H1 (cell line): Measurements from ENCODE around the gene ADGRF1. TPM values are rescaled to one million over a fixed set of nuclear protein-coding genes. Genes with fewer than 3 reads are reported as not detected.

Source experiments
- CTCF ChIA-PET: fragments of 300-600 bp; sonication (Branson Sonifier 250); formaldehyde crosslinking; loops from one replicate; lab custom pipeline; 2021; ENCODE audit not compliant: partially characterized antibody; lab: Charles Lee
- POLR2A ChIA-PET: fragments of 300-600 bp; sonication (Branson Sonifier 250); formaldehyde crosslinking; loops from one replicate; lab custom pipeline; 2021; ENCODE audit warnings: inconsistent platforms; ENCODE audit not compliant: partially characterized antibody; lab: Charles Lee
- DNase-seq, 2 experiments: peaks; one replicate each; pipeline versions ENCODE4 v3.0.0 to v3.0.0-alpha.2; 2010 to 2022; ENCODE audit warnings: low spot score in 2 of 2, low read depth in 1 of 2, mixed read lengths in 1 of 2
- FAIRE-seq: peaks from 2 replicates; lab custom pipeline; 2011; peaks lifted over from hg19 to GRCh38; lab: Jason Lieb, UNC
- H2AFZ ChIP-seq: 2 replicates; pipeline ENCODE4 v1.8.1; 2012; ENCODE audit warnings: low read length, inconsistent platforms
- H2AK5ac ChIP-seq: 2 replicates; pipeline ENCODE4 v1.6.1; 2013; ENCODE audit warnings: low read depth, low read length
- H2BK120ac ChIP-seq: replicated peaks from 2 replicates; pipeline ENCODE3; 2013; ENCODE audit warnings: low read depth, low read length, inconsistent platforms
- H2BK12ac ChIP-seq: 2 replicates; pipeline ENCODE4 v1.6.1; 2013; ENCODE audit warnings: low read depth, low read length
- H2BK15ac ChIP-seq: 2 replicates; pipeline ENCODE4 v1.6.1; 2013; ENCODE audit warnings: low read length
- H2BK20ac ChIP-seq: 2 replicates; pipeline ENCODE4 v1.6.1; 2013; ENCODE audit warnings: low read length
- H2BK5ac ChIP-seq: 2 replicates; pipeline ENCODE4 v1.6.1; 2013; ENCODE audit warnings: low read depth, low read length
- H3K14ac ChIP-seq: 2 replicates; pipeline ENCODE4 v1.6.1; 2013; ENCODE audit warnings: inconsistent platforms; ENCODE audit not compliant: insufficient read length
- H3K18ac ChIP-seq: 2 replicates; pipeline ENCODE4 v1.6.1; 2013; ENCODE audit warnings: low read length; ENCODE audit errors: extremely low read depth
- H3K23ac ChIP-seq: 2 replicates; pipeline ENCODE4 v1.6.1; 2013; ENCODE audit warnings: inconsistent platforms; ENCODE audit not compliant: insufficient read length
- H3K23me2 ChIP-seq: 2 replicates; pipeline ENCODE4 v1.6.1; 2013; ENCODE audit warnings: low read depth, low read length
- H3K27ac ChIP-seq: 2 replicates; pipeline ENCODE4 v1.6.1; 2011; ENCODE audit warnings: low read depth, low read length, inconsistent platforms
- H3K27me3 ChIP-seq, 4 experiments: replicated peaks in 1 of 4; 1 replicate in 1 of 4; 2 replicates in 3 of 4; pipeline versions ENCODE4 v1.6.1 to v1.8.1; 2011 to 2013; ENCODE audit warnings: low read length in 3 of 4, mild to moderate bottlenecking in 3 of 4, inconsistent platforms in 2 of 4, mixed read lengths in 2 of 4, moderate library complexity in 1 of 4; ENCODE audit not compliant: control insufficient read depth in 3 of 4, insufficient read depth in 3 of 4; ENCODE audit errors: extremely low read depth in 1 of 4
- H3K36me3 ChIP-seq, 4 experiments: 2 replicates each; pipeline versions ENCODE4 v1.6.1 to v1.8.1; 2011 to 2013; ENCODE audit warnings: mild to moderate bottlenecking in 4 of 4, low read length in 3 of 4, moderate library complexity in 2 of 4, control low read depth in 1 of 4, inconsistent platforms in 1 of 4; ENCODE audit not compliant: insufficient read depth in 4 of 4, control insufficient read depth in 2 of 4
- H3K4ac ChIP-seq: replicated peaks from 2 replicates; pipeline ENCODE3; 2013; ENCODE audit warnings: low read length, low read depth, mixed read lengths, inconsistent platforms; ENCODE audit not compliant: insufficient read length
- H3K4me1 ChIP-seq, 4 experiments: replicated peaks in 1 of 4; 1 replicate in 1 of 4; 2 replicates in 3 of 4; pipeline versions ENCODE4 v1.6.1 to v1.8.1; 2011 to 2013; ENCODE audit warnings: low read length in 3 of 4, inconsistent platforms in 2 of 4, mixed read lengths in 1 of 4; ENCODE audit not compliant: insufficient read depth in 4 of 4, control insufficient read depth in 3 of 4
- H3K4me2 ChIP-seq, 2 experiments: 2 replicates each; pipeline versions ENCODE4 v1.6.1 to v1.8.1; 2011 to 2013; ENCODE audit warnings: low read depth in 2 of 2, low read length in 2 of 2, control low read depth in 1 of 2, inconsistent platforms in 1 of 2, mild to moderate bottlenecking in 1 of 2; ENCODE audit not compliant: insufficient read depth in 1 of 2
- H3K4me3 ChIP-seq, 4 experiments: fragments of 200-600, 300-600 bp in 1 of 4; sonication (generic), shearing (Covaris generic), sonication (Bioruptor Twin) in 1 of 4; 2 replicates each; pipeline versions ENCODE4 v1.5.1 to v1.8.1; 2011 to 2016; ENCODE audit warnings: low read length in 4 of 4, low read depth in 3 of 4, control low read depth in 2 of 4, inconsistent platforms in 2 of 4, mild to moderate bottlenecking in 2 of 4, mixed read lengths in 1 of 4, moderate library complexity in 1 of 4; ENCODE audit not compliant: insufficient read depth in 2 of 4; ENCODE audit errors: extremely low read depth in 1 of 4
- H3K56ac ChIP-seq: replicated peaks from 2 replicates; pipeline ENCODE3; 2013; ENCODE audit warnings: low read depth, mild to moderate bottlenecking, mixed read lengths, low read length, inconsistent platforms; ENCODE audit not compliant: insufficient read length
- H3K79me1 ChIP-seq: 2 replicates; pipeline ENCODE4 v1.6.1; 2013; ENCODE audit warnings: low read depth, low read length, control low read depth
- H3K79me2 ChIP-seq, 2 experiments: 2 replicates each; pipeline versions ENCODE4 v1.6.1 to v1.8.1; 2012 to 2013; ENCODE audit warnings: low read length in 2 of 2, mild to moderate bottlenecking in 2 of 2, inconsistent platforms in 1 of 2; ENCODE audit not compliant: insufficient read depth in 2 of 2, control insufficient read depth in 1 of 2
- H3K9ac ChIP-seq, 4 experiments: replicated peaks in 1 of 4; 1 replicate in 1 of 4; 2 replicates in 3 of 4; pipeline versions ENCODE4 v1.6.1 to v1.8.1; 2011 to 2013; ENCODE audit warnings: low read depth in 3 of 4, low read length in 3 of 4, control low read depth in 2 of 4, mild to moderate bottlenecking in 2 of 4, moderate library complexity in 2 of 4, inconsistent platforms in 1 of 4; ENCODE audit errors: extremely low read depth in 1 of 4
- H3K9me3 ChIP-seq, 2 experiments: 2 replicates each; pipeline versions ENCODE4 v1.6.1 to v1.8.1; 2012 to 2013; ENCODE audit warnings: mild to moderate bottlenecking in 2 of 2, moderate library complexity in 2 of 2, control low read depth in 1 of 2, inconsistent platforms in 1 of 2, low read depth in 1 of 2, low read length in 1 of 2, mixed read lengths in 1 of 2; ENCODE audit not compliant: insufficient read depth in 2 of 2
- H4K20me1 ChIP-seq, 2 experiments: replicated peaks in 1 of 2; 2 replicates each; pipeline versions ENCODE3 to v1.8.1; 2011 to 2013; ENCODE audit warnings: inconsistent platforms in 2 of 2, low read length in 2 of 2, mild to moderate bottlenecking in 1 of 2; ENCODE audit not compliant: insufficient read depth in 2 of 2, control insufficient read depth in 1 of 2
- H4K5ac ChIP-seq: 2 replicates; pipeline ENCODE4 v1.6.1; 2013; ENCODE audit warnings: low read length, low read depth, mixed read lengths, inconsistent platforms; ENCODE audit not compliant: insufficient read length
- H4K8ac ChIP-seq: 2 replicates; pipeline ENCODE4 v1.8.0; 2013; ENCODE audit warnings: mild to moderate bottlenecking, moderate library complexity, low read length, inconsistent platforms; ENCODE audit not compliant: insufficient read depth; ENCODE audit errors: extremely low read depth
- H4K91ac ChIP-seq: replicated peaks from 2 replicates; pipeline ENCODE3; 2013; ENCODE audit warnings: low read length, mixed read lengths, inconsistent platforms; ENCODE audit not compliant: insufficient read length
- BACH1 ChIP-seq: IDR thresholded peaks from 2 replicates; pipeline ENCODE4 v1.6.1; 2012; ENCODE audit warnings: low read length, improper control_type of control experiment
- CEBPB ChIP-seq: IDR thresholded peaks from 2 replicates; pipeline ENCODE4 v1.6.1; 2012; ENCODE audit warnings: low read depth, low read length
- CHD1 ChIP-seq: IDR thresholded peaks from 2 replicates; pipeline ENCODE4 v1.6.1; 2012; ENCODE audit warnings: low read depth, low read length, improper control_type of control experiment
- HDAC2 ChIP-seq, 2 experiments: fragments of 300-600 bp in 1 of 2; sonication (generic) in 1 of 2; IDR thresholded peaks; 2 replicates each; pipeline ENCODE4 v1.6.1; 2011 to 2012; ENCODE audit warnings: low read depth in 2 of 2, low read length in 2 of 2, mild to moderate bottlenecking in 2 of 2, moderate library complexity in 2 of 2, borderline replicate concordance in 1 of 2, inconsistent platforms in 1 of 2
- JUN ChIP-seq: IDR thresholded peaks from 2 replicates; pipeline ENCODE4 v1.6.1; 2011; ENCODE audit warnings: low read depth, mild to moderate bottlenecking, improper control_type of control experiment, low read length
- KDM4A ChIP-seq: IDR thresholded peaks from one replicate; pipeline ENCODE4 v1.7.1; 2012; ENCODE audit warnings: low read depth, mild to moderate bottlenecking, moderate library complexity, low read length, inconsistent platforms; ENCODE audit not compliant: severe bottlenecking
- PHF8 ChIP-seq: fragments of 200-600 bp; sonication (generic); conservative IDR thresholded peaks from 2 replicates; pipeline ENCODE4 v1.7.1; 2012; ENCODE audit warnings: low read depth, mild to moderate bottlenecking, inconsistent platforms, low read length, moderate library complexity
- POLR2AphosphoS5 ChIP-seq: IDR thresholded peaks from 2 replicates; pipeline ENCODE4 v1.6.1; 2011; ENCODE audit warnings: low read depth, low read length
- POU5F1 ChIP-seq: IDR thresholded peaks from 2 replicates; pipeline ENCODE4 v1.6.1; 2011; ENCODE audit warnings: low read depth, mild to moderate bottlenecking, low read length, moderate library complexity
- RXRA ChIP-seq: IDR thresholded peaks from 2 replicates; pipeline ENCODE4 v1.6.1; 2011; ENCODE audit warnings: low read depth, mild to moderate bottlenecking, low read length, moderate library complexity; ENCODE audit not compliant: insufficient read depth
- SP1 ChIP-seq: IDR thresholded peaks from 2 replicates; pipeline ENCODE4 v1.6.1; 2011; ENCODE audit warnings: low read depth, low read length
- WGBS, 2 experiments: shearing (Covaris generic) in 1 of 2; methylation state at CpG; one replicate each; pipeline versions ENCODE4 v1.1.6 to v1.1.7; 2013 to 2015; ENCODE audit warnings: low lambda C conversion rate in 2 of 2, mixed read lengths in 2 of 2, inconsistent platforms in 1 of 2, low coverage in 1 of 2, missing lambda C conversion rate in 1 of 2; ENCODE audit not compliant: insufficient replicate concordance in 2 of 2, insufficient coverage in 1 of 2, insufficient read length in 1 of 2; ENCODE audit errors: extremely low coverage in 1 of 2, missing lambda C conversion rate in 1 of 2; 5-methylcytosine and 5-hydroxymethylcytosine counted together
- polyA plus RNA-seq, 7 experiments: library from polyadenylated mRNA; depleted of rRNA in 3 of 7; stranded (reverse) in 5 of 7; unstranded in 2 of 7; fragments of >200 nt in 5 of 7; fragments of 200-250 nt in 2 of 7; gene quantifications; 1 replicate in 5 of 7; 2 replicates in 1 of 7; 4 replicates in 1 of 7; pipeline versions ENCODE4 v1.2.1 to v1.2.3, GENCODE V29; 2011 to 2013; ENCODE audit warnings: missing spikeins in 2 of 7, mixed read lengths in 2 of 7
- total RNA-seq: library from RNA; stranded (reverse); fragmentation: NEBNext Ultra II Directional; extraction: Animal tissue kit (Norgen Biotek cat#: 25700); gene quantifications from 2 replicates; pipeline ENCODE4 v1.2.1, GENCODE V29; 2021

ADGRF1 gene
- total and polyA plus RNA-seq, 2 of the 8 experiments (the other 6 are each of a cell fraction or from before 2014, with no cell fraction given), result not detected

DNA sequence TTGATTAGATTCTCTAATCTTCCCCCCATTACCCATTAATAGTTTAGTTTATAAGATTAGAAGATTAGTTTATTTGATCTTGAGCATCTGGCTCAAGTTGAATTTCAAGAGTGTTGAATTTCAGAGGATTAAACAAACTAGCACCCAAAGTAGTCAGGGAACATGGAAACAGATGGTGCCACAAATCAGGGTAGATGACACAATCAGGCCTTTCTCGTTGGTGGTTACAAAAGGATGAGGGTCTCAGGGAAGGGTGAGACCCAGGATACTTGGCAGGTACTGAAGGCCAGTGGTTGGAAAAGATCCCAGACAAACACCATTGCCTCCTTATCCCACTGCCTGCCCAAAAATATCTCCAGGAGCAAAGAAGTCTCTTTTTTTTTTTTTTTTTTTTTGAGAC is 29.5 kb upstream of the ADGRF1 start:
- H2BK120ac ChIP-seq, result no peak overlapping the region
- H3K56ac ChIP-seq, result no peak overlapping the region
- no peak for DNase-seq
- H3K4me3 ChIP-seq, result no peak overlapping the region
- H2AFZ ChIP-seq, result no peak overlapping the region
- no peak overlapping the region for H4K8ac ChIP-seq
- H3K4me1 ChIP-seq, result peaks cover 0 to 2% (median 0%) of the 10 kb centered on the region in 4 experiments; a peak in 1 of 7 replicates
- H4K20me1 ChIP-seq, result no peaks in the 10 kb centered on the region
- H2BK20ac ChIP-seq, result no peak overlapping the region
- no peaks in the 10 kb centered on the region for H3K27me3 ChIP-seq
- H3K23ac ChIP-seq, result no peak overlapping the region
- H2AK5ac ChIP-seq, result no peak overlapping the region
- ChIA-PET POLR2A (interaction anchor here (0.7 kb wide), 1 partner anchor 25 kb away, joined by 3 read pairs; no protein-coding TSS in a partner anchor), CTCF (interaction anchor here (0.8 to 2.2 kb wide), 4 partner anchors 12 to 103 kb away, joined by 3 to 11 read pairs (median 4); no protein-coding TSS in a partner anchor)
- peaks cover under 1 to 2% of the 10 kb centered on the region in 2 experiments; a peak in 2 of 4 replicates for H3K9me3 ChIP-seq
- H3K79me1 ChIP-seq, result no peaks in the 10 kb centered on the region
- 100% methylated on average over 1 of the region's 1 CpG; no CpG with 5 or more reads in 1 of the 2 experiments for WGBS, 2 experiments
- no peak overlapping the region for H2BK5ac ChIP-seq
- no peak overlapping the region for H3K27ac ChIP-seq
- H3K9ac ChIP-seq, result no peak overlapping the region
- no peak overlapping the region for H2BK15ac ChIP-seq
- no peak overlapping the region; the same call in 1 of the 2 replicates for H2BK12ac ChIP-seq
- no peak overlapping the region for H3K4ac ChIP-seq
- no peak overlapping the region for H4K5ac ChIP-seq
- no peak overlapping the region for H4K91ac ChIP-seq
- H3K36me3 ChIP-seq, result no peaks in the 10 kb centered on the region
- no peak overlapping the region for H3K18ac ChIP-seq
- no peak for FAIRE-seq
- H3K4me2 ChIP-seq, result no peak overlapping the region
- H3K14ac ChIP-seq, result no peak overlapping the region
- TF ChIP-seq POU5F1 (no peak), KDM4A (no peak), HDAC2 (IDR thresholded peaks at IDR 0.05; ENCODE audit: borderline replicate concordance in 1 of 2, low read depth in 2 of 2, low read length in 2 of 2) (no peak), SP1 (no peak), JUN (no peak), RXRA (no peak), CEBPB (no peak), POLR2AphosphoS5 (no peak), PHF8 (no peak), BACH1 (no peak), CHD1 (no peak)
- peaks cover 3% of the 10 kb centered on the region; the same call in 1 of the 2 replicates for H3K23me2 ChIP-seq
- H3K79me2 ChIP-seq, result no peaks in the 10 kb centered on the region
